ENCODE measurements around the gene NFATC2.

DNA sequence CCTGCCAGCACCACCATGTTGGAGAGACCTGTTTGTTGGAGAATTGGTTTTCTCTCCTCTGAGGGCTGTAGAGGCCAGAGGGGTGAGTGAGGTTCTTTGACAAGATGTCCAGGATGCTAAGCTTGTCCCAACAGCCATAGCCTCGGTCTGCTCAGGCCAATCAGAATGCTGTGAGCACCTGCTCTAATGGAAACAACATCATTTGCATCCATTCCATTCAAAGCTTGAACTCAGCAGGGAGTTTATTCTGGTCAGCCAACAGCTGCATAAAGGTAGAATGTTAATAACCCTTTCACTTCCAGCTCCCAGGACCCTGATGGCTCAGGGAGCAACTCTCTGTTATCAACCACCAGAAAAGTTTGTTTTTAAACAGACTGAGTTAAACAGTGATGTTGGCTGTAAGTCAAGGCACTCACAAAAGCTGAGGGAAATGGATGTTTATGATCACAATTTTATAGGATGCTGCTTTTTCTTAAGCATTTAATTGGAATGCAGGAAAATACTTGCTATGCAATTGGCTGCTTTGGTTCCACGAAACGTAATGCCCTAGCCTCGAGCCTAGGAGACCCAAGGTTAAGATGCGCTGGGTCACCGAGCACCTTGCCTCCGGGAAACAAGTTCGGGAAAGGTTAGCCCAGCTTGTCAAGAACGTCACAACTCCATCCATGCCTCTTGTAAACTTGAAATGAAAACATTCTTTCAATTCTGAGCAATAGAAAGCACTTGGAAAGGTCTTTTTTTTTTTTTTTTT, 155.2 kb downstream of the NFATC2 start:
- no peak for TF ChIP-seq MAFK (IDR thresholded peaks at IDR 0.05; ENCODE audit: low read depth, low read length)
- TF ChIP-seq, protein P1, sequence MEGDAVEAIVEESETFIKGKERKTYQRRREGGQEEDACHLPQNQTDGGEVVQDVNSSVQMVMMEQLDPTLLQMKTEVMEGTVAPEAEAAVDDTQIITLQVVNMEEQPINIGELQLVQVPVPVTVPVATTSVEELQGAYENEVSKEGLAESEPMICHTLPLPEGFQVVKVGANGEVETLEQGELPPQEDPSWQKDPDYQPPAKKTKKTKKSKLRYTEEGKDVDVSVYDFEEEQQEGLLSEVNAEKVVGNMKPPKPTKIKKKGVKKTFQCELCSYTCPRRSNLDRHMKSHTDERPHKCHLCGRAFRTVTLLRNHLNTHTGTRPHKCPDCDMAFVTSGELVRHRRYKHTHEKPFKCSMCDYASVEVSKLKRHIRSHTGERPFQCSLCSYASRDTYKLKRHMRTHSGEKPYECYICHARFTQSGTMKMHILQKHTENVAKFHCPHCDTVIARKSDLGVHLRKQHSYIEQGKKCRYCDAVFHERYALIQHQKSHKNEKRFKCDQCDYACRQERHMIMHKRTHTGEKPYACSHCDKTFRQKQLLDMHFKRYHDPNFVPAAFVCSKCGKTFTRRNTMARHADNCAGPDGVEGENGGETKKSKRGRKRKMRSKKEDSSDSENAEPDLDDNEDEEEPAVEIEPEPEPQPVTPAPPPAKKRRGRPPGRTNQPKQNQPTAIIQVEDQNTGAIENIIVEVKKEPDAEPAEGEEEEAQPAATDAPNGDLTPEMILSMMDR (conservative IDR thresholded peaks at IDR 0.05; ENCODE audit: low read depth, low read length): no peak
- TF ChIP-seq RAD21 (IDR thresholded peaks at IDR 0.05; ENCODE audit: low read length): no peak
- no peak for TF ChIP-seq CEBPB (IDR thresholded peaks at IDR 0.05; ENCODE audit: low read depth, low read length)
- TF ChIP-seq, protein P2, sequence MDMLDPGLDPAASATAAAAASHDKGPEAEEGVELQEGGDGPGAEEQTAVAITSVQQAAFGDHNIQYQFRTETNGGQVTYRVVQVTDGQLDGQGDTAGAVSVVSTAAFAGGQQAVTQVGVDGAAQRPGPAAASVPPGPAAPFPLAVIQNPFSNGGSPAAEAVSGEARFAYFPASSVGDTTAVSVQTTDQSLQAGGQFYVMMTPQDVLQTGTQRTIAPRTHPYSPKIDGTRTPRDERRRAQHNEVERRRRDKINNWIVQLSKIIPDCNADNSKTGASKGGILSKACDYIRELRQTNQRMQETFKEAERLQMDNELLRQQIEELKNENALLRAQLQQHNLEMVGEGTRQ (IDR thresholded peaks at IDR 0.05; ENCODE audit: low read depth, low read length): no peak
- TF ChIP-seq POLR2A (IDR thresholded peaks at IDR 0.05; ENCODE audit: low read depth, low read length): no peak
- no peak for TF ChIP-seq RCOR1 (IDR thresholded peaks at IDR 0.05; ENCODE audit: insufficient replicate concordance, low read length)

Measured in IMR-90 (cell line).